ENCODE results near the gene ZBTB7C.

ZBTB7C gene

GRCh38 chr18:48193521-48194492 lies 215.4 kb downstream of the ZBTB7C start:
- no peak overlapping the region for H3K4me3 ChIP-seq (ENCODE audit: low read length, poor library complexity, severe bottlenecking)
- H3F3A ChIP-seq (ENCODE audit: low read depth), result no peaks in the 10 kb centered on the region
- no peaks in the 10 kb centered on the region for H3K9me3 ChIP-seq (ENCODE audit: insufficient read depth, low read depth, low read length)
- no peak overlapping the region for H2AFZ ChIP-seq (ENCODE audit: low read length)
- H3K4me2 ChIP-seq (ENCODE audit: low read depth, low read length, poor library complexity, severe bottlenecking), result no peak overlapping the region
- no peaks in the 10 kb centered on the region for H3K9me2 ChIP-seq (replicated peaks; ENCODE audit: low read depth, low read length)
- H4K20me1 ChIP-seq (ENCODE audit: insufficient read depth, low read length, poor library complexity, severe bottlenecking), result no peaks in the 10 kb centered on the region
- H3K36me3 ChIP-seq (ENCODE audit: insufficient read depth, low read length), result no peaks in the 10 kb centered on the region
- no peaks in the 10 kb centered on the region for H3K79me2 ChIP-seq (ENCODE audit: insufficient read depth, low read length)
- H3K27me3 ChIP-seq (ENCODE audit: insufficient read depth, low read length, poor library complexity, severe bottlenecking), result no peaks in the 10 kb centered on the region
- TF ChIP-seq EZH2phosphoT487 (IDR thresholded peaks at IDR 0.05; ENCODE audit: borderline replicate concordance), result no peak
- no peak for TF ChIP-seq CTCF (conservative IDR thresholded peaks at IDR 0.05; ENCODE audit: low read length)
- H3K4me1 ChIP-seq (ENCODE audit: insufficient read depth, low read length, poor library complexity, severe bottlenecking), result peaks cover 2% of the 10 kb centered on the region
- no peak overlapping the region for H3K9ac ChIP-seq (ENCODE audit: low read depth, low read length, poor library complexity, severe bottlenecking)

DNA sequence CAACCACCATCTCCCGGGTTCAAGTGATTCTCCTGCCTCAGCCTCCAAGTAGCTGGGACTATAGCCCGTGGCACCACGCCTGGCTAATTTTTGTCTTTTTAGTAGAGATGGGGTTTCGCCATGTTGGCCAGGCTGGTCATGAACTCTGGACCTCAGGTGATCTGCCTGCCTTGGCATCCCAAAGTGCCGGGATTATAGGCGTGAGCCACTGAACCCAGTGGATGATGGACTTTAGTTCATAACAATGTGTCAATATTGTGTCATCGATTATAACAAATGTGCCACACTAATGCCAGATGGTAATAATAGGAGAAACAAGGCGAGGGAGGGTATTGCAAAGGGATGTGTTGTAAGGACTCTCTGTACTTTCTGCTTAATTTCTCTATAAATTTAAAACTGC lies 216.6 kb downstream of the ZBTB7C start:
- no peak overlapping the region for H3K9ac ChIP-seq (ENCODE audit: low read depth, low read length, poor library complexity, severe bottlenecking)
- H3K36me3 ChIP-seq (ENCODE audit: insufficient read depth, low read length), result no peaks in the 10 kb centered on the region
- TF ChIP-seq EZH2phosphoT487 (IDR thresholded peaks at IDR 0.05; ENCODE audit: borderline replicate concordance) (no peak), CTCF (conservative IDR thresholded peaks at IDR 0.05; ENCODE audit: low read length) (no peak)
- no peak overlapping the region for H2AFZ ChIP-seq (ENCODE audit: low read length)
- no peaks in the 10 kb centered on the region for H3K9me2 ChIP-seq (replicated peaks; ENCODE audit: low read depth, low read length)
- H3K9me3 ChIP-seq (ENCODE audit: insufficient read depth, low read depth, low read length), result no peaks in the 10 kb centered on the region
- no peak overlapping the region for H3K4me3 ChIP-seq (ENCODE audit: low read length, poor library complexity, severe bottlenecking)
- no peaks in the 10 kb centered on the region for H4K20me1 ChIP-seq (ENCODE audit: insufficient read depth, low read length, poor library complexity, severe bottlenecking)
- H3K4me1 ChIP-seq (ENCODE audit: insufficient read depth, low read length, poor library complexity, severe bottlenecking), result no peaks in the 10 kb centered on the region
- H3K79me2 ChIP-seq (ENCODE audit: insufficient read depth, low read length), result no peaks in the 10 kb centered on the region
- no peaks in the 10 kb centered on the region for H3K27me3 ChIP-seq (ENCODE audit: insufficient read depth, low read length, poor library complexity, severe bottlenecking)
- no peaks in the 10 kb centered on the region for H3F3A ChIP-seq (ENCODE audit: low read depth)
- H3K4me2 ChIP-seq (ENCODE audit: low read depth, low read length, poor library complexity, severe bottlenecking), result no peak overlapping the region

DNA sequence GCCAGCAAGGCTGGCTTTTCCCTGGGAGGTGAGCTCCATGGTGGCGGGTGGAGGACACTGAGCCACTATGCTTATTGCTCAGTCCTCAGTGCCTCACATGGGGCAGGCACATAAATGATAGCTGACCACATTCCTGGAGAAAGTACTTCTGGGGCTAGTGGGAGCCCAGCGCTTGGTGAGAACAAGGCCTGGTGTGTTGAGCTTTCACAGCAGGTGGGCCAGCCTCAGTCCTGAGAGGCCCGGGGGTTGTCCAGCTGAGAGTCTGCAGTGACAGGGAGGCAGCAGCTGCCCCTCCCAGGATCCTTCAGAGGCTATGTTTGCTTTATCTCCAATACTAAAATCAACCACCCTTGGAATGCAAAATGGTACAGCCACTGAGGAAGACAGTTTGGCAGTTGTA lies 217.7 kb downstream of the ZBTB7C start:
- no peaks in the 10 kb centered on the region for H3F3A ChIP-seq (ENCODE audit: low read depth)
- no peak overlapping the region for H3K4me2 ChIP-seq (ENCODE audit: low read depth, low read length, poor library complexity, severe bottlenecking)
- H3K9ac ChIP-seq (ENCODE audit: low read depth, low read length, poor library complexity, severe bottlenecking), result no peak overlapping the region
- H3K27me3 ChIP-seq (ENCODE audit: insufficient read depth, low read length, poor library complexity, severe bottlenecking), result no peaks in the 10 kb centered on the region
- no peak overlapping the region for H2AFZ ChIP-seq (ENCODE audit: low read length)
- H3K79me2 ChIP-seq (ENCODE audit: insufficient read depth, low read length), result no peaks in the 10 kb centered on the region
- TF ChIP-seq EZH2phosphoT487 (IDR thresholded peaks at IDR 0.05; ENCODE audit: borderline replicate concordance), result no peak
- TF ChIP-seq CTCF (conservative IDR thresholded peaks at IDR 0.05; ENCODE audit: low read length), result no peak
- H3K4me3 ChIP-seq (ENCODE audit: low read length, poor library complexity, severe bottlenecking), result no peak overlapping the region
- no peaks in the 10 kb centered on the region for H3K4me1 ChIP-seq (ENCODE audit: insufficient read depth, low read length, poor library complexity, severe bottlenecking)
- H4K20me1 ChIP-seq (ENCODE audit: insufficient read depth, low read length, poor library complexity, severe bottlenecking), result no peaks in the 10 kb centered on the region
- H3K36me3 ChIP-seq (ENCODE audit: insufficient read depth, low read length), result no peaks in the 10 kb centered on the region
- H3K9me3 ChIP-seq (ENCODE audit: insufficient read depth, low read depth, low read length), result no peaks in the 10 kb centered on the region
- H3K9me2 ChIP-seq (replicated peaks; ENCODE audit: low read depth, low read length), result no peaks in the 10 kb centered on the region

All from Loucy (cell line).